H54 (cell line): ENCODE data around the gene DCAF15.
"Not testable (repeated sequence)": the region's sequence is repeated elsewhere in the genome, so short reads cannot be mapped to it uniquely, and the experiment has no call there.

Experiments used
- DNase-seq: peaks from one replicate; pipeline ENCODE4 v3.0.0; 2011; ENCODE audit warnings: low spot score, mixed read lengths; ENCODE audit not compliant: insufficient read length
- FAIRE-seq: peaks from 3 replicates; lab custom pipeline; 2011; peaks lifted over from hg19 to GRCh38; lab: Jason Lieb, UNC
- POLR2A ChIP-seq: IDR thresholded peaks from 2 replicates; pipeline ENCODE4 v1.6.1; 2011; ENCODE audit warnings: low read depth, mild to moderate bottlenecking, low read length

Gene DCAF15

GRCh38 chr19:13969897-13970296 lies 17.6 kb downstream of the DCAF15 start:
- DNase-seq (no peak), FAIRE-seq (no peak)
- TF ChIP-seq POLR2A: no peak

- DNase-seq, FAIRE-seq: not testable (repeated sequence)
Observed at GRCh38 chr19:13971868-13972267, 19.6 kb downstream of the DCAF15 start.

- no peak for TF ChIP-seq POLR2A
- DNase-seq: no peak
- FAIRE-seq: no peak
Observed at GRCh38 chr19:13972368-13973155, 20.3 kb downstream of the DCAF15 start.

GRCh38 chr19:13973479-13973878 lies 21.2 kb downstream of the DCAF15 start:
- not testable (repeated sequence) for FAIRE-seq, DNase-seq

GRCh38 chr19:13974073-13974472 lies 21.8 kb downstream of the DCAF15 start:
- DNase-seq (no peak), FAIRE-seq (no peak)
- TF ChIP-seq POLR2A: no peak

GRCh38 chr19:13975870-13976269 lies 23.6 kb downstream of the DCAF15 start:
- DNase-seq: no peak
- no peak for FAIRE-seq
- TF ChIP-seq POLR2A: no peak

- FAIRE-seq (no peak), DNase-seq (no peak)
- TF ChIP-seq POLR2A: no peak
Observed at GRCh38 chr19:13976446-13976845, 24.1 kb downstream of the DCAF15 start.

- TF ChIP-seq POLR2A: no peak
- no peak for FAIRE-seq
- no peak for DNase-seq
Observed at GRCh38 chr19:13977803-13978202, 25.5 kb downstream of the DCAF15 start.

GRCh38 chr19:13978351-13979243 lies 26.3 kb downstream of the DCAF15 start:
- FAIRE-seq (no peak), DNase-seq (no peak)
- TF ChIP-seq POLR2A: no peak

GRCh38 chr19:13979244-13979615 lies 26.9 kb downstream of the DCAF15 start:
- FAIRE-seq (no peak), DNase-seq (no peak)
- no peak for TF ChIP-seq POLR2A

GRCh38 chr19:13979686-13980085 lies 27.4 kb downstream of the DCAF15 start:
- TF ChIP-seq POLR2A: no peak
- DNase-seq: no peak
- FAIRE-seq: no peak

GRCh38 chr19:13980340-13980739 lies 28.0 kb downstream of the DCAF15 start:
- no peak for TF ChIP-seq POLR2A
- FAIRE-seq (no peak), DNase-seq (no peak)

- FAIRE-seq: no peak
- DNase-seq: no peak
- no peak for TF ChIP-seq POLR2A
Observed at GRCh38 chr19:13981021-13981420, 28.7 kb downstream of the DCAF15 start.

GRCh38 chr19:13981467-13981866 lies 29.2 kb downstream of the DCAF15 start:
- DNase-seq (no peak), FAIRE-seq (no peak)

More at GRCh38 chr19:13981467-13981866, 29.2 kb downstream of the DCAF15 start:
- no peak for TF ChIP-seq POLR2A
